ENCODE measurements around the gene TMEM144.

Gene TMEM144

GRCh38 chr4:158201322-158201721 is 9.0 kb upstream of the TMEM144 start:
- no peak for DNase-seq (ENCODE audit: low read depth in 2 of 2)
- no peak for TF ChIP-seq CTCF (IDR thresholded peaks at IDR 0.05; ENCODE audit: low read depth, low read length)
- H3K4me3 ChIP-seq (replicated peaks in 1 of 2; ENCODE audit: low read depth in 2 of 2, low read length in 2 of 2), result no peak overlapping the region

- DNase-seq (ENCODE audit: low read depth in 2 of 2), result no peak
- TF ChIP-seq CTCF (IDR thresholded peaks at IDR 0.05; ENCODE audit: low read depth, low read length), result no peak
- H3K4me3 ChIP-seq (replicated peaks in 1 of 2; ENCODE audit: low read depth in 2 of 2, low read length in 2 of 2), result no peak overlapping the region
Observed at GRCh38 chr4:158201876-158202275, 8.4 kb upstream of the TMEM144 start.

- H3K4me3 ChIP-seq (replicated peaks in 1 of 2; ENCODE audit: low read depth in 2 of 2, low read length in 2 of 2), result no peak overlapping the region
- no peak for TF ChIP-seq CTCF (IDR thresholded peaks at IDR 0.05; ENCODE audit: low read depth, low read length)
- no peak for DNase-seq (ENCODE audit: low read depth in 2 of 2)
Observed at GRCh38 chr4:158202481-158202880, 7.8 kb upstream of the TMEM144 start.

GRCh38 chr4:158203436-158203835 is 6.8 kb upstream of the TMEM144 start:
- DNase-seq (ENCODE audit: low read depth in 2 of 2), result no peak
- H3K4me3 ChIP-seq (replicated peaks in 1 of 2; ENCODE audit: low read depth in 2 of 2, low read length in 2 of 2), result no peak overlapping the region
- TF ChIP-seq CTCF (IDR thresholded peaks at IDR 0.05; ENCODE audit: low read depth, low read length), result no peak

- DNase-seq (ENCODE audit: low read depth in 2 of 2), result no peak
- TF ChIP-seq CTCF (IDR thresholded peaks at IDR 0.05; ENCODE audit: low read depth, low read length), result no peak
- H3K4me3 ChIP-seq (replicated peaks in 1 of 2; ENCODE audit: low read depth in 2 of 2, low read length in 2 of 2), result no peak overlapping the region
Observed at GRCh38 chr4:158203929-158204328, 6.4 kb upstream of the TMEM144 start.

- no peak overlapping the region for H3K4me3 ChIP-seq (replicated peaks in 1 of 2; ENCODE audit: low read depth in 2 of 2, low read length in 2 of 2)
- no peak for TF ChIP-seq CTCF (IDR thresholded peaks at IDR 0.05; ENCODE audit: low read depth, low read length)
- DNase-seq (ENCODE audit: low read depth in 2 of 2), result no peak
Observed at GRCh38 chr4:158208963-158209640, 1.2 kb upstream of the TMEM144 start.

GRCh38 chr4:158211222-158211621 is 936 bp downstream of the TMEM144 start:
- no peak for DNase-seq (ENCODE audit: low read depth in 2 of 2)
- H3K4me3 ChIP-seq (replicated peaks in 1 of 2; ENCODE audit: low read depth in 2 of 2, low read length in 2 of 2), result no peak overlapping the region
- no peak for TF ChIP-seq CTCF (IDR thresholded peaks at IDR 0.05; ENCODE audit: low read depth, low read length)
